GM12878 (cell line): ENCODE measurements around the gene SF1. TPM values are rescaled to one million over a fixed set of nuclear protein-coding genes. Genes with fewer than 3 reads are reported as not detected.
A peak's percentile ranks its signal among the peaks of the same experiment; 100 is the strongest.

Experiments used
- ATAC-seq: fragments of 200-7000 bp; cut with Tn5 transposase; 3 replicates; pipeline ENCODE4 v1.9.1; 2020; ENCODE audit warnings: mild to moderate bottlenecking, moderate library complexity
- BruUV-seq: library from RNA; stranded (reverse); fragments of 400-500 nt; replicated peaks from 2 replicates; lab custom pipeline; 2021; lab: Mats Ljungman, UMichigan
- CTCF ChIA-PET: fragments of 300-600 bp; sonication (Branson Sonifier 250); formaldehyde crosslinking; extraction: SDS; loops from one replicate; lab custom pipeline; 2021; ENCODE audit warnings: inconsistent platforms; lab: Yijun Ruan, JAX
- POLR2A ChIA-PET: fragments of 350-600 bp; formaldehyde crosslinking; extraction: SDS; loops from one replicate; lab custom pipeline; 2021; ENCODE audit warnings: inconsistent platforms; lab: Charles Lee
- RAD21 ChIA-PET: fragments of 300-600 bp; sonication (Branson Sonifier 250); formaldehyde crosslinking; loops from one replicate; lab custom pipeline; 2023; ENCODE audit warnings: antibody characterized with exemption; ENCODE audit not compliant: unreplicated experiment; lab: Charles Lee
- SMC1A ChIA-PET: fragments of 300-600 bp; sonication (Branson Sonifier 250); formaldehyde crosslinking; loops from one replicate; lab custom pipeline; 2023; ENCODE audit not compliant: unreplicated experiment, uncharacterized antibody; lab: Charles Lee
- DNase-seq: peaks from one replicate; pipeline ENCODE4 v3.0.0-alpha.2; 2011; ENCODE audit warnings: low read depth, low spot score
- FAIRE-seq: peaks from 3 replicates; lab custom pipeline; 2011; peaks lifted over from hg19 to GRCh38; lab: Jason Lieb, UNC
- H2AFZ ChIP-seq: 2 replicates; pipeline ENCODE4 v1.6.0; 2011; ENCODE audit warnings: low read depth, low read length, control low read depth; ENCODE audit not compliant: control insufficient read depth
- H3K27ac ChIP-seq: 2 replicates; pipeline ENCODE4 v1.5.1; 2011; ENCODE audit warnings: control low read depth; ENCODE audit not compliant: control insufficient read depth, insufficient read depth
- H3K27me3 ChIP-seq, 2 experiments: replicated peaks in 1 of 2; 2 replicates each; pipeline versions ENCODE4 v1.6.0 to v1.6.1; 2011; ENCODE audit warnings: low read length in 1 of 2; ENCODE audit not compliant: control insufficient read depth in 2 of 2, insufficient read depth in 2 of 2
- H3K36me3 ChIP-seq, 2 experiments: 2 replicates each; pipeline ENCODE4 v1.5.1; 2011; ENCODE audit warnings: low read length in 1 of 2; ENCODE audit not compliant: control insufficient read depth in 2 of 2, insufficient read depth in 2 of 2
- H3K4me1 ChIP-seq: 2 replicates; pipeline ENCODE4 v1.6.1; 2011; ENCODE audit warnings: mild to moderate bottlenecking, low read length, moderate library complexity, mixed read lengths; ENCODE audit not compliant: control insufficient read depth, insufficient read depth
- H3K4me2 ChIP-seq: 2 replicates; pipeline ENCODE4 v1.6.0; 2011; ENCODE audit warnings: control low read depth; ENCODE audit not compliant: control insufficient read depth, insufficient read depth
- H3K4me3 ChIP-seq: fragments of 200-600 bp; sonication (generic); 2 replicates; pipeline ENCODE4 v1.5.1; 2016
- H3K79me2 ChIP-seq: 2 replicates; pipeline ENCODE4 v1.6.0; 2011; ENCODE audit warnings: low read length; ENCODE audit not compliant: control insufficient read depth, insufficient read depth
- H3K9ac ChIP-seq: 2 replicates; pipeline ENCODE4 v1.8.0; 2011; ENCODE audit warnings: low read length, control low read depth, mixed read lengths; ENCODE audit not compliant: control insufficient read depth, insufficient read depth
- H3K9me3 ChIP-seq: replicated peaks from 3 replicates; pipeline ENCODE4 v1.5.1; 2011; ENCODE audit warnings: mild to moderate bottlenecking, low read length; ENCODE audit not compliant: control insufficient read depth, insufficient read depth
- H4K20me1 ChIP-seq: 2 replicates; pipeline ENCODE4 v1.6.0; 2011; ENCODE audit not compliant: control insufficient read depth, insufficient read depth
- BCL11A ChIP-seq: IDR thresholded peaks from 2 replicates; pipeline ENCODE4 v1.6.1; 2011; ENCODE audit warnings: low read depth, low read length
- KLF5 ChIP-seq: fragments of 450-650 bp; IDR thresholded peaks from 2 replicates; pipeline ENCODE4 v1.6.1; 2014; ENCODE audit warnings: mild to moderate bottlenecking; ENCODE audit not compliant: partially characterized antibody
- MTA2 ChIP-seq: fragments of 450-650 bp; IDR thresholded peaks from 2 replicates; pipeline ENCODE4 v1.6.1; 2016; ENCODE audit warnings: low read depth, mild to moderate bottlenecking, moderate library complexity
- PML ChIP-seq: IDR thresholded peaks from 2 replicates; pipeline ENCODE4 v1.6.1; 2012; ENCODE audit warnings: low read length, inconsistent platforms
- SRF ChIP-seq, 2 experiments: IDR thresholded peaks; 2 replicates each; pipeline ENCODE4 v1.6.1; 2011; ENCODE audit warnings: low read depth in 2 of 2, low read length in 2 of 2, mild to moderate bottlenecking in 1 of 2, moderate library complexity in 1 of 2
- WGBS: methylation state at CpG from one replicate; pipeline ENCODE4 v1.1.6; 2016; ENCODE audit warnings: low lambda C conversion rate; ENCODE audit not compliant: insufficient replicate concordance, insufficient coverage; ENCODE audit errors: missing lambda C conversion rate; 5-methylcytosine and 5-hydroxymethylcytosine counted together
- in situ Hi-C: fragments of 300-500 bp; cut with MboI; formaldehyde crosslinking; loops from 9 replicates; pipeline ENCODE4 v1.14.3; 2018; ENCODE audit warnings: mixed read lengths
- intact Hi-C: fragments of 100-400 bp; cut with micrococcal nuclease; formaldehyde crosslinking; loops from one replicate; pipeline ENCODE4 v1.14.2; 2022; ENCODE audit not compliant: unreplicated experiment
- polyA plus RNA-seq, 11 experiments: library from polyadenylated mRNA; depleted of rRNA in 4 of 11; unstranded in 6 of 11; stranded (reverse) in 5 of 11; fragments of >200 nt; fragmentation: Nextera tagmentation in 4 of 11; fragmentation: Illumina TruSeq in 1 of 11; extraction: Ambion mirVana in 4 of 11; extraction: Trizol in 1 of 11; gene quantifications; 1 replicate in 1 of 11; 2 replicates in 10 of 11; pipeline versions ENCODE4 v1.2.1 to v1.2.3, GENCODE V29; 2011 to 2016; ENCODE audit warnings: inconsistent platforms in 2 of 11, missing spikeins in 2 of 11, low read depth in 1 of 11
- total RNA-seq, 4 experiments: library from RNA; depleted of rRNA in 3 of 4; stranded (reverse); fragments of >200 nt in 3 of 4; fragmentation: Illumina TruSeq in 1 of 4; extraction: Trizol in 1 of 4; gene quantifications; 2 replicates each; pipeline versions ENCODE4 v1.2.1 to v1.2.3, GENCODE V29; 2013 to 2021
- TF ChIP-seq, protein P1 (sequence below): fragments of 450-650 bp; formaldehyde crosslinking; IDR thresholded peaks from 2 replicates; pipeline ENCODE4 v1.4.0; 2020; ENCODE audit warnings: mild to moderate bottlenecking, moderate library complexity
- TF ChIP-seq, protein P2 (sequence below), 3 experiments: IDR thresholded peaks in 2 of 3; conservative IDR thresholded peaks in 1 of 3; 2 replicates each; pipeline ENCODE4 v1.5.1; 2011; ENCODE audit warnings: low read depth in 3 of 3, low read length in 3 of 3, mild to moderate bottlenecking in 3 of 3, control low read depth in 2 of 3, moderate library complexity in 2 of 3, inconsistent platforms in 1 of 3, mixed read lengths in 1 of 3; ENCODE audit not compliant: control insufficient read depth in 2 of 3, insufficient read depth in 1 of 3; ENCODE audit errors: extremely low read depth in 1 of 3
- TF ChIP-seq, protein P3 (sequence below): fragments of 450-650 bp; IDR thresholded peaks from 2 replicates; pipeline ENCODE4 v1.6.1; 2017; ENCODE audit warnings: mild to moderate bottlenecking, moderate library complexity

SF1 gene
- total and polyA plus RNA-seq, 10 of the 15 experiments (the other 5 are each of a cell fraction or from before 2014, with no cell fraction given) = 13.6 to 337 (median 103) TPM

DNA sequence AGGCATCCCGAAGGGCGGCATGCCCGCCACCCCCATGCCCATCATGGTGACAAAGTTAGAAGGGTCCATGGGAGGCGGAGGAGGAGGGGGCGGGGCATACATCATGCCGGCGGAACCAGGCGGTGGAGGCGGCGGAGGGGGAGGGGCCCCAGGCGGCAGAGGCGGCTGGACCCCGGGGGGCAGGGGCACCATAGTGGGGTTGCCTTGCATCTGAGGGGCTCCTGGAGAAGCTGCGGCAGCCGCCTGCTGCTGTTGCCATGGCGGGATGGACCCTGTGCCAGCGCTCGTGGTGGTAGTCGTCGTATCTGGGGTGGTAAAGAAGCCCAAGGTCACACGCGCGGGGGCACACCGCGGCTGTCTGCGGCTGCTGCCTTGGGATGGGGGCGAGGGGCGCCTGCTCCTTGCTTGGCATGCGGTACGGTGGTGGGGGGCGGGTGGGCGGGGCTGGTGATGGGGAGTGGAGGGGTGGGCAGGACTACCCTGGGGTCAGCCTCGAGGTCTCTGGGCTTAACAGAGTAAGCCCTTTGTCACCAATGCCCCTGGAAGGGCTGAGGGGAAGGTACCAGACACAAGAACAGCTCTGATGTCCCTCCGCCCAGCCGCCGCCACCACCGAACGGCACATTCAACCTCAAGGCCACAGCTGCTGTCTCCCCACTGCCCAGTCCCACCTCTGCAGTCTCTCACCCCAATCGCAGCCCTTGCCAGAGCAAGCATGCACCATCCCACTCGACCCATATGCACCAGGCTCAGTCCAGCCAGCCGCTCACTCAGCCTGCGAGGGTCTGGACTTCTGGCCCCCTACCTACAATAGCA is 12.3 kb downstream of the SF1 start (continued):
- TF ChIP-seq, protein P1, sequence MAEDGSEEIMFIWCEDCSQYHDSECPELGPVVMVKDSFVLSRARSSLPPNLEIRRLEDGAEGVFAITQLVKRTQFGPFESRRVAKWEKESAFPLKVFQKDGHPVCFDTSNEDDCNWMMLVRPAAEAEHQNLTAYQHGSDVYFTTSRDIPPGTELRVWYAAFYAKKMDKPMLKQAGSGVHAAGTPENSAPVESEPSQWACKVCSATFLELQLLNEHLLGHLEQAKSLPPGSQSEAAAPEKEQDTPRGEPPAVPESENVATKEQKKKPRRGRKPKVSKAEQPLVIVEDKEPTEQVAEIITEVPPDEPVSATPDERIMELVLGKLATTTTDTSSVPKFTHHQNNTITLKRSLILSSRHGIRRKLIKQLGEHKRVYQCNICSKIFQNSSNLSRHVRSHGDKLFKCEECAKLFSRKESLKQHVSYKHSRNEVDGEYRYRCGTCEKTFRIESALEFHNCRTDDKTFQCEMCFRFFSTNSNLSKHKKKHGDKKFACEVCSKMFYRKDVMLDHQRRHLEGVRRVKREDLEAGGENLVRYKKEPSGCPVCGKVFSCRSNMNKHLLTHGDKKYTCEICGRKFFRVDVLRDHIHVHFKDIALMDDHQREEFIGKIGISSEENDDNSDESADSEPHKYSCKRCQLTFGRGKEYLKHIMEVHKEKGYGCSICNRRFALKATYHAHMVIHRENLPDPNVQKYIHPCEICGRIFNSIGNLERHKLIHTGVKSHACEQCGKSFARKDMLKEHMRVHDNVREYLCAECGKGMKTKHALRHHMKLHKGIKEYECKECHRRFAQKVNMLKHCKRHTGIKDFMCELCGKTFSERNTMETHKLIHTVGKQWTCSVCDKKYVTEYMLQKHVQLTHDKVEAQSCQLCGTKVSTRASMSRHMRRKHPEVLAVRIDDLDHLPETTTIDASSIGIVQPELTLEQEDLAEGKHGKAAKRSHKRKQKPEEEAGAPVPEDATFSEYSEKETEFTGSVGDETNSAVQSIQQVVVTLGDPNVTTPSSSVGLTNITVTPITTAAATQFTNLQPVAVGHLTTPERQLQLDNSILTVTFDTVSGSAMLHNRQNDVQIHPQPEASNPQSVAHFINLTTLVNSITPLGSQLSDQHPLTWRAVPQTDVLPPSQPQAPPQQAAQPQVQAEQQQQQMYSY (CRISPR knock-in tag) = no peak
- no peak for TF ChIP-seq MTA2

DNA sequence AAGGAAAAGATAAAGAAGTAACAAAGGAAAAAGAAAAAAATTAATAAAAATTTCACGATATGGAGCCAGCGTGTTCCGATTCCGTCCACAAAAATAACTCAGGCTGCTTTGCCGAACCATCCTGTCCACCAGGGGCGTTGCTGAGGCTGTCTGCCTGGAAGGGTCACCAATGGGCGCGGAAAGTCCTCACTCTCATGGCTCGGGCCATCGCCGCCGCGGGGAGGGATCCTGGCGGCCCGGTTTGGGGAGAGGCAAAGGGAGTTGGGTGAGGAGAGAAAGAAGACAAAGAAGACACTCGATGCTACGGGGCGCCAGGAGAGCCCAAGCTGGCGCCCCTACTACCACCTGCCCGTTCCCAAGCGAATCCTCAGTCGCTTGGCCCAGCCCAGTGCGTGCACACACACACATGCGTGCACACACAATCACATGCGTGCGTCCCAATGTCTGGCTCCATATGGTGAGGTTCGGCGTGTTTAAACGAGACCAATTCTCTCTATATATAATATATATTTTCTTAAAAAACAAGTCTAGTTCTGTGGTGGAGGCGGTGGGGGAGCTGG is 13.0 kb downstream of the SF1 start:
- Histone ChIP-seq H4K20me1 (peaks cover 19% of the 10 kb centered on the region), H3K79me2 (peaks cover 11% of the 10 kb centered on the region), H3K36me3 (peaks cover 47% of the 10 kb centered on the region in 2 experiments), H3K9me3 (no peaks in the 10 kb centered on the region), H3K4me1 (peaks cover 17% of the 10 kb centered on the region), H3K4me2 (no peak overlapping the region), H3K4me3 (no peak overlapping the region), H3K9ac (no peak overlapping the region), H3K27ac (no peak overlapping the region), H2AFZ (no peak overlapping the region), H3K27me3 (no peaks in the 10 kb centered on the region)
- ChIA-PET CTCF (interaction anchor here (1.0 to 2.5 kb wide), 4 partner anchors 10 to 77 kb away, joined by 3 to 16 read pairs (median 6); partner anchors contain the start of gene RASGRP2), RAD21 (no interaction called here), POLR2A (interaction anchor here (0.6 kb wide), 1 partner anchor 33 kb away, joined by 6 read pairs; no protein-coding TSS in a partner anchor), SMC1A (no interaction called here)
- no peak for DNase-seq
- BruUV-seq = no TSS peak
- intact Hi-C loops = no loop called here
- in situ Hi-C loops = no loop called here
- FAIRE-seq = no peak
- ATAC-seq = no peak
- 97% methylated on average over 30 of the region's 30 CpGs for WGBS
- TF ChIP-seq KLF5 = no peak
- TF ChIP-seq, protein P2, sequence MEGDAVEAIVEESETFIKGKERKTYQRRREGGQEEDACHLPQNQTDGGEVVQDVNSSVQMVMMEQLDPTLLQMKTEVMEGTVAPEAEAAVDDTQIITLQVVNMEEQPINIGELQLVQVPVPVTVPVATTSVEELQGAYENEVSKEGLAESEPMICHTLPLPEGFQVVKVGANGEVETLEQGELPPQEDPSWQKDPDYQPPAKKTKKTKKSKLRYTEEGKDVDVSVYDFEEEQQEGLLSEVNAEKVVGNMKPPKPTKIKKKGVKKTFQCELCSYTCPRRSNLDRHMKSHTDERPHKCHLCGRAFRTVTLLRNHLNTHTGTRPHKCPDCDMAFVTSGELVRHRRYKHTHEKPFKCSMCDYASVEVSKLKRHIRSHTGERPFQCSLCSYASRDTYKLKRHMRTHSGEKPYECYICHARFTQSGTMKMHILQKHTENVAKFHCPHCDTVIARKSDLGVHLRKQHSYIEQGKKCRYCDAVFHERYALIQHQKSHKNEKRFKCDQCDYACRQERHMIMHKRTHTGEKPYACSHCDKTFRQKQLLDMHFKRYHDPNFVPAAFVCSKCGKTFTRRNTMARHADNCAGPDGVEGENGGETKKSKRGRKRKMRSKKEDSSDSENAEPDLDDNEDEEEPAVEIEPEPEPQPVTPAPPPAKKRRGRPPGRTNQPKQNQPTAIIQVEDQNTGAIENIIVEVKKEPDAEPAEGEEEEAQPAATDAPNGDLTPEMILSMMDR (IDR thresholded peaks at IDR 0.05 in 2 of 3, conservative IDR thresholded peaks at IDR 0.05 in 1 of 3; ENCODE audit: control insufficient read depth in 2 of 3, extremely low read depth in 1 of 3, insufficient read depth in 1 of 3, low read depth in 3 of 3, low read length in 3 of 3) = peak in 2 of 3 experiments; percentile 8 to 18; a peak in 1 of 6 replicates
- TF ChIP-seq BCL11A = no peak
- 0 out of 4 replicates have a peak, but pooled peaks of 1 of the 2 experiments have one; percentile 10 for TF ChIP-seq SRF (IDR thresholded peaks at IDR 0.05; ENCODE audit: low read depth in 2 of 2, low read length in 2 of 2)
- TF ChIP-seq, protein P3, sequence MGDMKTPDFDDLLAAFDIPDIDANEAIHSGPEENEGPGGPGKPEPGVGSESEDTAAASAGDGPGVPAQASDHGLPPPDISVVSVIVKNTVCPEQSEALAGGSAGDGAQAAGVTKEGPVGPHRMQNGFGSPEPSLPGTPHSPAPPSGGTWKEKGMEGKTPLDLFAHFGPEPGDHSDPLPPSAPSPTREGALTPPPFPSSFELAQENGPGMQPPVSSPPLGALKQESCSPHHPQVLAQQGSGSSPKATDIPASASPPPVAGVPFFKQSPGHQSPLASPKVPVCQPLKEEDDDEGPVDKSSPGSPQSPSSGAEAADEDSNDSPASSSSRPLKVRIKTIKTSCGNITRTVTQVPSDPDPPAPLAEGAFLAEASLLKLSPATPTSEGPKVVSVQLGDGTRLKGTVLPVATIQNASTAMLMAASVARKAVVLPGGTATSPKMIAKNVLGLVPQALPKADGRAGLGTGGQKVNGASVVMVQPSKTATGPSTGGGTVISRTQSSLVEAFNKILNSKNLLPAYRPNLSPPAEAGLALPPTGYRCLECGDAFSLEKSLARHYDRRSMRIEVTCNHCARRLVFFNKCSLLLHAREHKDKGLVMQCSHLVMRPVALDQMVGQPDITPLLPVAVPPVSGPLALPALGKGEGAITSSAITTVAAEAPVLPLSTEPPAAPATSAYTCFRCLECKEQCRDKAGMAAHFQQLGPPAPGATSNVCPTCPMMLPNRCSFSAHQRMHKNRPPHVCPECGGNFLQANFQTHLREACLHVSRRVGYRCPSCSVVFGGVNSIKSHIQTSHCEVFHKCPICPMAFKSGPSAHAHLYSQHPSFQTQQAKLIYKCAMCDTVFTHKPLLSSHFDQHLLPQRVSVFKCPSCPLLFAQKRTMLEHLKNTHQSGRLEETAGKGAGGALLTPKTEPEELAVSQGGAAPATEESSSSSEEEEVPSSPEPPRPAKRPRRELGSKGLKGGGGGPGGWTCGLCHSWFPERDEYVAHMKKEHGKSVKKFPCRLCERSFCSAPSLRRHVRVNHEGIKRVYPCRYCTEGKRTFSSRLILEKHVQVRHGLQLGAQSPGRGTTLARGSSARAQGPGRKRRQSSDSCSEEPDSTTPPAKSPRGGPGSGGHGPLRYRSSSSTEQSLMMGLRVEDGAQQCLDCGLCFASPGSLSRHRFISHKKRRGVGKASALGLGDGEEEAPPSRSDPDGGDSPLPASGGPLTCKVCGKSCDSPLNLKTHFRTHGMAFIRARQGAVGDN = no peak
- TF ChIP-seq PML = no peak
